ENCODE results near the gene ZNF423.

The ZNF423 gene

GRCh38 chr16:49744244-49745220 is 111.4 kb downstream of the ZNF423 start:
- DNase-seq (ENCODE audit: low read depth) = no peak
- TF ChIP-seq CTCF (conservative IDR thresholded peaks at IDR 0.05; ENCODE audit: low read length) = no peak
- no peak overlapping the region for H3K4me3 ChIP-seq (ENCODE audit: low read length)

GRCh38 chr16:49743658-49744057 is 112.3 kb downstream of the ZNF423 start:
- no peak for DNase-seq (ENCODE audit: low read depth)
- no peak overlapping the region for H3K4me3 ChIP-seq (ENCODE audit: low read length)
- no peak for TF ChIP-seq CTCF (conservative IDR thresholded peaks at IDR 0.05; ENCODE audit: low read length)

- no peak overlapping the region for H3K4me3 ChIP-seq (ENCODE audit: low read length)
- no peak for DNase-seq (ENCODE audit: low read depth)
- no peak for TF ChIP-seq CTCF (conservative IDR thresholded peaks at IDR 0.05; ENCODE audit: low read length)
Observed at GRCh38 chr16:49743203-49743464, 112.8 kb downstream of the ZNF423 start.

GRCh38 chr16:49742428-49743202 is 113.3 kb downstream of the ZNF423 start:
- no peak for TF ChIP-seq CTCF (conservative IDR thresholded peaks at IDR 0.05; ENCODE audit: low read length)
- no peak overlapping the region for H3K4me3 ChIP-seq (ENCODE audit: low read length)
- no peak for DNase-seq (ENCODE audit: low read depth)

- no peak for TF ChIP-seq CTCF (conservative IDR thresholded peaks at IDR 0.05; ENCODE audit: low read length)
- no peak for DNase-seq (ENCODE audit: low read depth)
- H3K4me3 ChIP-seq (ENCODE audit: low read length) = no peak overlapping the region
Observed at GRCh38 chr16:49740256-49740655, 115.7 kb downstream of the ZNF423 start.

- no peak overlapping the region for H3K4me3 ChIP-seq (ENCODE audit: low read length)
- DNase-seq (ENCODE audit: low read depth) = no peak
- 0 out of 2 replicates have a peak, but pooled peaks have one; percentile 10 for TF ChIP-seq CTCF (conservative IDR thresholded peaks at IDR 0.05; ENCODE audit: low read length)
Observed at GRCh38 chr16:49739381-49739780, 116.5 kb downstream of the ZNF423 start.
